Epithelial cell of proximal tubule (primary cell): ENCODE measurements around the gene CWF19L1. TPM values are rescaled to one million over a fixed set of nuclear protein-coding genes. Genes with fewer than 3 reads are reported as not detected.

ENCODE experiments used
- DNase-seq: peaks from one replicate; pipeline ENCODE4 v3.0.0-alpha.2; 2011; ENCODE audit warnings: low read depth
- H3K4me3 ChIP-seq: 2 replicates; pipeline ENCODE4 v1.5.1; 2011; ENCODE audit warnings: low read depth, mild to moderate bottlenecking, low read length
- total RNA-seq: library from RNA; depleted of rRNA; stranded (reverse); fragments of >200 nt; gene quantifications from 2 replicates; pipeline ENCODE4 v1.2.3, GENCODE V29; 2015
- TF ChIP-seq, protein P1 (sequence below): conservative IDR thresholded peaks from 2 replicates; pipeline ENCODE4 v1.5.1; 2012; ENCODE audit warnings: low read depth, mild to moderate bottlenecking, low read length

Gene CWF19L1
- total RNA-seq, 1 donor from 2014 or later: 27.7 TPM

DNA sequence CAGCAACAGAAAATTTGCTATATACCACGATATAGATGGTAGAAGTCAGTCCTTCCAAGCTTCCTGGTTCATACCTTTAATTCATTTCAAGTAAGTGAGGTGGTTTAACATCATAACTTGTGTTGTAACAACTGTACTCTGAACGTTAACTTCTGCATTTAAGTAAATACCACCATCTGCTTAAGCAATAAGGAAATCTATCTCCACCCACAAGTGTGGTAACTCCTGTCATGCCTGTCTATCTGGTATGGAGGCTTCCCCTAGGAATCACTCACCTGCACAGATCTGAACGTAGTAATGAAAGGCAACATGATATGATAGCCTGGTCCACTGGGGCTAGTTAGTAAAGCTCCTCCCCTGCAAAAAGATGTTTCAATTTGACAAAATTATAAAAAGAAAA, 84.0 kb downstream of the CWF19L1 start:
- TF ChIP-seq, protein P1, sequence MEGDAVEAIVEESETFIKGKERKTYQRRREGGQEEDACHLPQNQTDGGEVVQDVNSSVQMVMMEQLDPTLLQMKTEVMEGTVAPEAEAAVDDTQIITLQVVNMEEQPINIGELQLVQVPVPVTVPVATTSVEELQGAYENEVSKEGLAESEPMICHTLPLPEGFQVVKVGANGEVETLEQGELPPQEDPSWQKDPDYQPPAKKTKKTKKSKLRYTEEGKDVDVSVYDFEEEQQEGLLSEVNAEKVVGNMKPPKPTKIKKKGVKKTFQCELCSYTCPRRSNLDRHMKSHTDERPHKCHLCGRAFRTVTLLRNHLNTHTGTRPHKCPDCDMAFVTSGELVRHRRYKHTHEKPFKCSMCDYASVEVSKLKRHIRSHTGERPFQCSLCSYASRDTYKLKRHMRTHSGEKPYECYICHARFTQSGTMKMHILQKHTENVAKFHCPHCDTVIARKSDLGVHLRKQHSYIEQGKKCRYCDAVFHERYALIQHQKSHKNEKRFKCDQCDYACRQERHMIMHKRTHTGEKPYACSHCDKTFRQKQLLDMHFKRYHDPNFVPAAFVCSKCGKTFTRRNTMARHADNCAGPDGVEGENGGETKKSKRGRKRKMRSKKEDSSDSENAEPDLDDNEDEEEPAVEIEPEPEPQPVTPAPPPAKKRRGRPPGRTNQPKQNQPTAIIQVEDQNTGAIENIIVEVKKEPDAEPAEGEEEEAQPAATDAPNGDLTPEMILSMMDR: no peak
- no peak overlapping the region for H3K4me3 ChIP-seq
- no peak for DNase-seq

DNA sequence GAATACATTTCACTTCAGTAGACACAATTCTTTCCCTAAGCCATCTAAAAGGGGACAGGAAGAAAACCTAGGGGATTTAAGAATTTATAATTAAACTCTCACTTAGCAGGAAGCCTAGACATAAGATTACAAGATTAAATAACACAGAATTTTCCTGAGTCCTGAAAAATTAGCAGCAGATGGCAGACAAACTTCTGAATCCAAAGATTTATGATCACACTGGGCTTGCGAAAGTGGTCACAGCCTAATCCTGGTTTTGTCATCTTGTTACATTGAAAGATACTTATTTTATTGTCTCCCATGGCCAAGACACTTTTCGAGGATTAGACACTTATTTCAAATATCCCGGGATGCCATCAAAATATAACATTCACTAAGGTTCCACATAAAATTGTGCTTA, 84.5 kb downstream of the CWF19L1 start:
- DNase-seq: no peak
- no peak overlapping the region for H3K4me3 ChIP-seq

More for the DNA sequence above, 84.5 kb downstream of the CWF19L1 start:
- TF ChIP-seq, protein P1: no peak

Other genes with a start within 250 kb of the CWF19L1 start
- gene CPN1, start 185.8 kb downstream of the CWF19L1 start, total RNA-seq: not detected in 2 replicates
- gene ERLIN1, start 81.6 kb downstream of the CWF19L1 start, total RNA-seq: 17.2 and 25.0 TPM in 2 replicates
- gene CHUK, start 38.0 kb downstream of the CWF19L1 start, total RNA-seq: 15.9 and 23.9 TPM in 2 replicates
- 34.7 and 38.4 TPM in 2 replicates for gene BLOC1S2, start 19.0 kb upstream of the CWF19L1 start, total RNA-seq
- not detected in 2 replicates for gene PKD2L1, start 62.6 kb upstream of the CWF19L1 start, total RNA-seq
- gene SCD, start 79.6 kb upstream of the CWF19L1 start, total RNA-seq: 113 and 303 TPM in 2 replicates
- gene WNT8B, start 195.4 kb upstream of the CWF19L1 start, total RNA-seq: not detected in 2 replicates